HG03066 (cell line): ENCODE measurements around the gene ANLN.

Source experiments
- ATAC-seq: cut with Tn5 transposase; IDR thresholded peaks from one replicate; pipeline ENCODE4 v1.9.1; 2021; ENCODE audit warnings: low read depth; ENCODE audit not compliant: unreplicated experiment

The ANLN gene, protein sequence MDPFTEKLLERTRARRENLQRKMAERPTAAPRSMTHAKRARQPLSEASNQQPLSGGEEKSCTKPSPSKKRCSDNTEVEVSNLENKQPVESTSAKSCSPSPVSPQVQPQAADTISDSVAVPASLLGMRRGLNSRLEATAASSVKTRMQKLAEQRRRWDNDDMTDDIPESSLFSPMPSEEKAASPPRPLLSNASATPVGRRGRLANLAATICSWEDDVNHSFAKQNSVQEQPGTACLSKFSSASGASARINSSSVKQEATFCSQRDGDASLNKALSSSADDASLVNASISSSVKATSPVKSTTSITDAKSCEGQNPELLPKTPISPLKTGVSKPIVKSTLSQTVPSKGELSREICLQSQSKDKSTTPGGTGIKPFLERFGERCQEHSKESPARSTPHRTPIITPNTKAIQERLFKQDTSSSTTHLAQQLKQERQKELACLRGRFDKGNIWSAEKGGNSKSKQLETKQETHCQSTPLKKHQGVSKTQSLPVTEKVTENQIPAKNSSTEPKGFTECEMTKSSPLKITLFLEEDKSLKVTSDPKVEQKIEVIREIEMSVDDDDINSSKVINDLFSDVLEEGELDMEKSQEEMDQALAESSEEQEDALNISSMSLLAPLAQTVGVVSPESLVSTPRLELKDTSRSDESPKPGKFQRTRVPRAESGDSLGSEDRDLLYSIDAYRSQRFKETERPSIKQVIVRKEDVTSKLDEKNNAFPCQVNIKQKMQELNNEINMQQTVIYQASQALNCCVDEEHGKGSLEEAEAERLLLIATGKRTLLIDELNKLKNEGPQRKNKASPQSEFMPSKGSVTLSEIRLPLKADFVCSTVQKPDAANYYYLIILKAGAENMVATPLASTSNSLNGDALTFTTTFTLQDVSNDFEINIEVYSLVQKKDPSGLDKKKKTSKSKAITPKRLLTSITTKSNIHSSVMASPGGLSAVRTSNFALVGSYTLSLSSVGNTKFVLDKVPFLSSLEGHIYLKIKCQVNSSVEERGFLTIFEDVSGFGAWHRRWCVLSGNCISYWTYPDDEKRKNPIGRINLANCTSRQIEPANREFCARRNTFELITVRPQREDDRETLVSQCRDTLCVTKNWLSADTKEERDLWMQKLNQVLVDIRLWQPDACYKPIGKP

DNA sequence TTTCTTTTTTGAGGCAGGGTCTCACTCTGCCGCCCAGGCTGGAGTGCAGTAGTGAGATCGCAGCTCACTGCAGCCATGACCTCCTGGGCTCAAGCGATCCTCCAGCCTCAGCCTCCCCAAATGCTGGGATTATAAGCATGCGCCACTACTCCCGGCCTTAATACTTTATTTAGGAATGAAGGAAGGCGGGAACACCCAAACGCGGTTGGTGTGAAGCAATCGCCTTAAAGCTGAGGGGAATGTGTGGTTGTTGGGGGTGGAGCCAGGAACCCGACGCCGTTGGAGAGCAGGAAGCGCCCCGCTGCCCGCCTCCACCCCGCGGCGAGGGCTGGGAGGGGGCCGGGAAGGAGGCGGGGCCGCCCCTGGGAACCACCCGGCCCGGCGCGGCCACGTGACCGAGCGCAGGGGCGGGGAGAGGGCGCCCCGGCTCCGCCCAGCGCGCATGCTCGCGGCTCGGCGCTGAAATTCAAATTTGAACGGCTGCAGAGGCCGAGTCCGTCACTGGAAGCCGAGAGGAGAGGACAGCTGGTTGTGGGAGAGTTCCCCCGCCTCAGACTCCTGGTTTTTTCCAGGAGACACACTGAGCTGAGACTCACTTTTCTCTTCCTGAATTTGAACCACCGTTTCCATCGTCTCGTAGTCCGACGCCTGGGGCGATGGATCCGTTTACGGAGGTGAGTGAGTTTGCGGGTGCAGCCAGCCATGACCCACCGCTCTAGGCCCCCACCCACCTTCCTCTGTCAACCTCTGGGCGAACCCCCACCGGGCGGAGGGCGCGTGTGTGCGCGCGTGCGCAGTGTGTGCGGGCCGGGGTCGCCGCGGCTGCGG lies at the start of gene ANLN:
ANLN (plus strand) TSS at position 492 of the 828 bp plus-strand sequence; CDS start at position 657, 165 bp downstream.
- peak; percentile 74 for ATAC-seq

DNA sequence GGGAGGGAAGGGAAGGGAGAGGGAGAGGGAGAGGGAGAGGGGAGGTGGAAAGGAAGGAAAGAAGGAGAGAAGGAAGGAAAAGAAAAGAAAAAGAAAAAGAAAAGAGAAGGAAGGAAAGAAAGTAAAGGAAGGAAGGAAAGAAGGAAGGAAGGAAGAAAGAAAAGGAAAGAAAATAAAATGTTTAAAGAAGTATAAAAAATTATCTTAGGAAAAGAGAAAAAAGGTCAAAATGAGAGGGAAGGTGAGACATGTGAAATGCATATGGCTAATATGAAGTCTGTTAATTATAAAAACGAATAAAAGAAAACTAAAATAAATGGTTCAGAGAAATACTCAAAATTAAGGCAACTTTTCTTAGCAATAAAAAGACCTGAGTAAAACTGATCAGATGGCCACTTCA lies 46.1 kb upstream of the ANLN start:
- ATAC-seq: no peak

DNA sequence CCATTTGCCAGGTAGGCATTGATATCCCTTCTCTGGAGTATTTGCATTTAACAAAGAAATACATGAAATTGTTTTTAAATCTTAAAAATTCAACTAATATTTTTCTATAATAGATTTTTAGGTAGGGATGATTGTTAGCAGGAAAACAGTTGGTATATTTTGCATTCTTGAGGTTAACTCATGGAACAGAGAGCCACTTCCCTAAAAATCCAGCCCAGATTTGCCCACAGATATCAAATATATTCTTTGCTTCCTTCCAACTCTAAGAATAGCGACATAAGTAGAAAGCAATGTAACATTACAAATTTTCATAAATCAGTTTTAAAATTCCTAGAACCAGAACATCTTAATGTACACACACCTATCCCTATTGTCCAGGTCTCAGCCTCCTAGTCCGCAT lies 45.0 kb upstream of the ANLN start:
- ATAC-seq: no peak

DNA sequence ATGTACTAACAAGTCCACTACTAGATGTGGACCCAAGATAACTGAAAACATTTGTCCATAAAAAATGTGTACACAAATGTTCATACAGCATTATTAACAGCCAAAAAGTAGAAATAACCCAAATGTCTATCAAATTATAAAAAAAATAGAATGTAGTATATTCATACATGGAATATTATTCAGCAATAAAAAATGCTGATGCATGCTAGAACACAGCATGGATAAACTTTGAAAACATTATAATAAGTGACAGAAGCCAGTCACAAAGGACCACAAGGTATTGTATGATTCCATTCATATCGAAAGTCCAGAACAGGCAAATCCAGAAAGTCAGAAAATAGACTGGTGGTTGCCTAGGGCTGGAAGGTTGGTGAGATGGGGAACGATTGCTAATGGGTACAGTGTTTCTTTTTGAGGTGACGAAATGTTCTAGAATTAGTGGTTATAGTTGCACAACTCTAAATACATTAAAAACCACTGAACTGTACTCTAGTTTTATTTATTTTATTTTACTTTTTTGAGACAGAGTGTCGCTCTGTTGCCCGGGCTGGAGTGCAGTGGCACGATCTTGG lies 43.3 kb upstream of the ANLN start:
- ATAC-seq: no peak

DNA sequence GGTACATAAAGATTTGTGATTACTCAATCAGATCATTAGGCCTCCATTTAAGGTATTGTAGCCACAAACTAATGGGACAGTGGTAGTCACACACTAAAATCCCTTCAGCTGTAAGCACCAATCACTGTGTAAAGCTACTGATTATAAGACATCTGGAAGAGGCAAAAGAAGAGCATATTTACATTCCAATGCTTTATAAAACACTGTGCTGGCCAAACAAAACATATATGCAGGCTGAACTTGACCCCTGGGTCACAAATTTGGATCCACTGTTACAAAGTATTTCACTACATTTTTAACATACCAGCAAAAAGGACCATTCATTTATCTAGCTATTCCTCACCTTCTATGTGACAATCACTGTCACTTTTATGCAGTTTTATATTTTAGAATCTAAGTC lies 41.4 kb upstream of the ANLN start:
- no peak for ATAC-seq

DNA sequence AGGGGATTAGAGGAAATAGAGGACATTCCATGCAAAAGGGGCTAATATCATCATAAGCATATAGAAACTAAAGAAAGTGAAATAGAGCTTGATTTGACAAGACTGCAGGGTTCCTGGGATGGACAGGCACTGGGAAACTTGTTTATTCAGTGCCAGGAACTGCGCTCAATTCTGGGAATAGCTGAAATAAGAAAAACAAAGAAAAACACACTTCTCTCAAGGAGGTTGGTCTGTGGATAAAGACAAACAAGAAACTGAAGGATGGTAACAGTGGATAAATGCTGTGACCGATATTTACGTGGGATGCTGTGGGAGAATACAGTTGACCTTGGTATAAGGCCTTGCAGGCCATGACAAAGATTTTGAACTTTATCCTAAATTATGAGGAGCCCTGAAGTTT lies 40.9 kb upstream of the ANLN start:
- no peak for ATAC-seq

DNA sequence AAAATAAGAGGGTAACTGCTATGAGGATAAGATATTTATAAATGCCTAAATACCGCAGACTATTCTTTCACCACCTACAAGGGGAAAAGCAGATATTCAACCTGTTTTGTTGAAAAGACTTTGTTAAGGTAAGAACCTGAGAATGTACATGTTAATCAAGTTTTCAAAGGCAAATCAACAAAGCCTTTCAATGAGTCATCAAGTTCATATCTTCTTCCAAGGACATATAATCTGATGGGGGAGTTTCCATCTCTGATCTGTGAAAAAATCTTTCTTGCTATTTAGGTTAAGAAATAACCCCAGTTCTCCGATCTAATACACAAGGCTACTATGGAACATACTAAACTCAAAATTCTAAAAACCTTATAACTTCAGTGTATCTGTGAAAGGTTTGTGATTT lies 40.0 kb upstream of the ANLN start:
- ATAC-seq: no peak

DNA sequence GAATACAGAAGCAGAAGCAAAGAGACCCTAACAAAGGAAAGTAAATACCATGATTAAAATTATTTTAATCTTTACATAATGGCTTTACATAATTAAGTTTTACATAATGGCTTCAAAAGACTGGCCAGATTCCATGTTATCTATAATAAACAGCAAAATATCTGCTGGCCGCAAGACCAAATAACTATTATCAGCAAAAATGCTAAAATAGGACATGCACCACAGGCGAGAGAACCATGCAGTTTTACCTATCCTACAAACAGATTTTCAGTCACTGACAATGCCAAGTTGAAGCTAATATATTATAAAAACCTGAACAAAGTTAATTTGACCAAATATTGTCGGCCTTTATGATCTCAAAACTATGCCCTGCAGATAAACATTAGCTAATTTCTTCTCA lies 34.2 kb upstream of the ANLN start:
- ATAC-seq: no peak

DNA sequence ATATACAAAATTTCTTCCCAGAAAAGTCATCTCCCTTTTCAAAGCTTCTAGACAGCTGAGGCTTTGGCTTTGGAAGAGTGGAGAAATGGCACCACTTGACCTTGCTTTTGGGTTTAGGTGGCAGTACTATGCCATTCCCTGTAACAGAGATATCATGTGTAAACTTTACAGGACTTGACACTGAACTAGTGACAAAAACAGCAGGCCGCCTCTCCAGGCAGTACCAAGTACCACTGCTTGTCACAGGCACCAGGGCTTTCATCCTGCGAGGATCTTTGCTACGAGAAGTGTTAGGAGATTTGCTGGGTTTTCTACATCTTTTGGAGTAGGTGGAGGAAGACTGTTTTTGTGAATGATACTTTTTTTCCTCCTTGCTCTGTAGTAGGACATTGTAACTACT lies 32.6 kb upstream of the ANLN start:
- no peak for ATAC-seq

DNA sequence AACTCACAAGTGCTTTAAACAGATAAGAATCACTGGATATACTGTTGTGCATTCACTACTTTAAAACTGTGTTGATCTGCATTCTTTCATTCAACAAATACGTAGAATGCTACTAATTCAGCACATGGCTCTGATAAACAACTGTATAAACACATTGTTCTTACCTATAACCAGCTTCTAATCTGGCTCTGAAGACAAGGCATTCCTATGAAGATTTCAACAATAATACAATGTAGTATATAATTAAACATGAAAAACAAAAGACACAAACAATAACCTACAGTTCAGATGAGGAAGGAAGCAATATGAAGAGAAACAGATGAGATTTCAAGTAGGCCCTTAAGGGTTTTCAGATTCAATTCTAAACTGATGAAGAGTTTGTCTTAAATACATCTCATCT lies 31.1 kb upstream of the ANLN start:
- ATAC-seq: no peak

DNA sequence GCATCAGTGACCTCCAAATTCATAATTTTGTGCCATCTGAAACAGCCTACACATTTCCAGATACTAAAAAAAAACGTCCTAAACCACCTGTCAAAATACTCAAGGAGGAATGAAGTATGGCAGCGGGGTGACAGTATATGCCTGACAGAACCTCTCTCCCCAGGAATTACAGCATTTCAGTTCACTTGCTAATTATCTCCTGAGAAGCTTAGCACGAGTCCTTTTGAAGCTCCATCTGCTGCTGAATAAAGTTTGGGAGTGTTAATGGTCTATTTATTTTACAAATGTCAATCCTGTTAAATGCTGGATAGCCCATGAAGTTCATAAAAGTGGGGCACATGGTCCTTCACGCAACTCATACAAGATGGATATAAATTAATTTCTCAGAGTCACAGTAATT lies 29.4 kb upstream of the ANLN start:
- ATAC-seq: no peak

DNA sequence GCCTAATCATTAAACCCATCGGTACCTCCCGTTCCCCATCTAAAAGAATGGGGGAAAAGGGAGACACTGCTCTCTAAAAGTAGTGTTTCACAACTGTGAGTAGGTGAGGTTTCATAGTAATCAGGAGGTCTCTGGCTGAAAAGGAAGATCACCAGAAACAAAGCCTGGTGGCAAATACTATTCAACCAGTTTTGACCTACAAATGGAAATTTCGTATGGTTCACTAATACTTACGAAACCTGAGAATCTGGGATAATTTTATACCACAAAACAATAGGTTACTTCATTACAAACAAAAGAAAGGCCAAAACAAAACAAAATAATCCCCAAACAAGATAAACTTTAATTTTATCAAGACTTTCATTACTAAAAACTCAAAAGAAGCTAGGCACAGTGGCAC lies 28.4 kb upstream of the ANLN start:
- ATAC-seq: no peak

DNA sequence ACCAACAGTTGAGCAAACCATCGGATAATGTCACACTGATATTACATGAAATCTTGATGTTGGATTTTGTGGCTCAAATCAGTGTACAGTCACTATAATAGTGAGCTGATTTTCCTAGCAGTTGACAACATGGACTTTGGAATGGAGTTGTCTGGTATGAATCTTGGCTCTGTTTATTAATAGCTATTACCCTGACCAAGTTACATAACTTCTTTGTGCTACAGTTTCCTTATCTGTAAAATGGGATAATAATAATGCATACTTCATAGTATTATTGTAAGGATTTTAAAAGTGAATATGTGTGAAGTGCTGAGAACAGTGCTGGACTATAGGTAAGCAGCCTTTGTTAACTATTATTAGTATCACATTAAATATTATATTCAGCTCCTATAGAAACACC lies 26.1 kb upstream of the ANLN start:
- no peak for ATAC-seq

DNA sequence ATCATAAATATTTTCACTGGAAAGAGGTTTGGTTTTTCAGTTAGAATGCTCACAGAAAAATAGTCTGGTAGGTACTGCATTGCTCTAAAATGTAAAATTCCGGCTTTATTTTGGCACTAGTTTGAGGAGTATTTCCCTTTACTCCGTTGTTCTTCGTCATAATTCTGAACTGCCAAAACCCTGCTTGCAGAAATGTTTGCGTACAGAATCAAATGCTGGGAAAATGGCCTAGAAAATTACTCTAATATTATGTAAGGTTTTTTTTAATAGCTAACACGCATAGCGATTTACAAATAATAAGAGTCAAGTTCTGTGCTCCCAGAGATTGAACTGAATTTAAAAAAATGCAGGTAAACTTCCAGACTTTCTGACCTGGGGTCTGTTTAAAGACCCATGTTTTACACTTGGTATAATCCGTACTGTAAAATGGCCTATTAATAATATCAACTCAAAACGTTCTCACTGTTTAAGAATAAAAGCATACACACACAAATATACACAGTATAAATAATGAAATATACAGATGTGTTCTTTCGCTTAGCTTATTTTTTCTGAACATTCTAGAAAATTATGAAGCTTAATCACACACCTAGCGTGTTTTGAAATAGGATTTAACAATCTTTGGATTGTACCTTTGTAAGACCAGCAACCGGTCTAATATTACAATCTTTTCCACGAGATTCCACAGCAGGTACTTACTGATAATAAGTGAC lies 23.5 kb upstream of the ANLN start:
- ATAC-seq: no peak

DNA sequence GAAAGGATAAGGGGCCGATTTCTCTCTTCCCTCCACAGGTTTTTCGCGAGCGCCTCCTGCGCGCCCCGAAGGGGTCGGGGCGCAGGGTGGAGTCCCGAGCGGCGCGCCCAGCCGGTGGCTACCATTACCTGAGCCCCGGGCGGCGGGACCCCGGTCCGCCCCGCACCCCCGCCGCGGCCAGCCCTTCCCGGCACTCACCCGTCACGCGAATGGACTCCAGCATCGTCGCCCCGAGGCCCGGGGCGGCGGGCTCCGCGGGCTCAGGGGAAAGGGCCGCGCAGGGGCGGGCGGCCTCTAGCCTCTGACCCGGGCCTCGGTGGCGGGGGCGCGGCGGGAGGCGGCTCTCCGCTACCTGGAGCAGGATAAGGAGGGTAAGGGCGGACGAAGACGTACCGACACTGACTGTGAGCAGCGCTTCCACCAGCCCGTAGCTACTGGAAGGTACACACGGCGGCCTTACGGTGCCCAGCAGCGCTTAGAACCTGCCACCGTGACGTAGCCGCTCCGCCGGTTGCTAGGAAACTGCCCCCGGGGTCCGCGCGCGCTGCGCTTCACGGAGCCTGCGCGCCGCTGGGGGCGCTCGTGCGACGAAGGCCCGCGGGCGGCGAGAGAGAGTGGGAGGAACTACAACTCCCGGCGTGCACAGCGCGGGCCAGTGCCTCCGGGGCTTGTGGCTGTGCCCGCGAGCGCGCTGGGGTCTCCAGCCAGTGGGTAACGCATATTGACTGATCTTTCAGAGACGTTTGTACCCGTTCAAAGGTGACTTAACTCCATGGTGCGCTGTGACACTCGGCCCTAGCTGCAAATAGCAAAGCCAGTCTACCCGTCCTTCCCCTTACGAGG lies 22.7 kb upstream of the ANLN start:
- ATAC-seq: peak; percentile 98

DNA sequence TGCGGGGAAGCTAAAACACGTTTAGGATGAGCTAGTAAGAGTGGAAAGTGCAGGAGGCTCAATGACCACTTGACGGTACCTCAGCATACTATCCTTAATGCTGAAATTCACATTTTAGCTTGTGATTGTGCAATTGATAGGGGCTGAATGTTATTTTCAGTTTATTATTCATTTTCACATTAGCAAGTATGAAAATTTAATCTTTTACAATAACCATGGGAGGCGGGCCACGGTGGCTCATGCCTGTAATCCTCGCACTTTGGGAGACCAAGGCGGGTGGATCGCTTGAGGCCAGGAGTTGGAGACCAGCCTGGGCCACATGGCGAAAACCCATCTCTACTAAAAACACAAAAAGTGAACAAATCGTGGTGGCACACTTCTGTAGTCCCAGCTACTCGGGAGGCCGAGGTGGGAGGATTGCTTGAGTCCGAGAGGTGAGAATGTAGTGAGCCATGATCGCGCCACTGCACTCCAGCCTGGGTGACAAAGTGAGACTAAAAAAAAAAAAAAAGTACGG lies 22.0 kb upstream of the ANLN start:
- ATAC-seq: no peak

DNA sequence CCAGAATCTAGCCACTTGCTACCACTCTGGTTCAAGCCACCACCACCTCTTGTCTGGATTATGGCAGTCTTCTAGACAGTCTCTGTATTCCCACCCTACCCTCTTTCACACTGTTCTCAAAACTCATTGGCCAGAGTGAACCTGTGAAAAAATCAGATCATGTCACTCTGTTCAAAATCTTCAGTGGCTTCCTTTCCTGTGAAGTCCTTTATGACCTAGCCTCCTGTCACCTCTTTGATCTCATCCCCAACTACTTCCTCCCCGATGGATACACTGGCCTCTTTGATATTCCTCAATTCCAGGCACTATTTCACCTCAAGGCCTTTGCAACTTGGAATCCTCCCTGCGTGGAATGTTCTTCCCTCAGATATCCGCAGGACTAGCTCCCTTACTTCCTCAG lies 21.2 kb upstream of the ANLN start:
- no peak for ATAC-seq

DNA sequence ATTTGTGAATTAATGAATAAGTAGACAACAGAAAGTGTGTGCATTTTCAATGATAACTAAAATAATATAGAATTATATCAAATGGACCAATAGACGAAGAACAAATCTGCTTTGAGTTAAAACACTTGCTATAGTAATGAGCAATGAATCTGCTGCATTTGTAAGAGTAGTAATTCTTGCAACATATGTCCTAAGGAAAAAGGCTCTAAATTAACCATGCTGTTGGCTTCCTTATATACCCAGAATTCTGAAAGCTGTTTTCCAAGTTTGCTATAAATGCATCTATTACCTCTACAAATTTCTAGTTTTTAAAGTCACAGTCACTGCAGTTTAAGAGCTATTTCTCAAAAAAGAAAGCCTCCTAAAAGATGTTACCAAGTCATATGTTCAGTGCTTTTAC lies 20.5 kb upstream of the ANLN start:
- ATAC-seq: no peak
